ENCODE measurements around the gene MFSD6. TPM values are rescaled to one million over a fixed set of nuclear protein-coding genes. Genes with fewer than 3 reads are reported as not detected.

MFSD6 gene
- total RNA-seq, 1 donor from 2014 or later, result 35.5 TPM

GRCh38 chr2:190519975-190520767 is 112.0 kb downstream of the MFSD6 start:
- DNase-seq (ENCODE audit: low spot score in 2 of 2), result no peak
- FAIRE-seq, result no peak

- no peak for DNase-seq (ENCODE audit: low spot score in 2 of 2)
- FAIRE-seq, result no peak
These were observed 116.8 kb downstream of the MFSD6 start for GRCh38 chr2:190524928-190525327.

GRCh38 chr2:190526105-190526750 is 118.1 kb downstream of the MFSD6 start:
- FAIRE-seq (no peak), DNase-seq (ENCODE audit: low spot score in 2 of 2) (no peak)

GRCh38 chr2:190527214-190527613 is 119.1 kb downstream of the MFSD6 start:
- DNase-seq (ENCODE audit: low spot score in 2 of 2) (no peak), FAIRE-seq (no peak)

- FAIRE-seq (no peak), DNase-seq (ENCODE audit: low spot score in 2 of 2) (no peak)
These were observed 119.8 kb downstream of the MFSD6 start for GRCh38 chr2:190527918-190528317.

GRCh38 chr2:190528521-190529001 is 120.4 kb downstream of the MFSD6 start:
- no peak for DNase-seq (ENCODE audit: low spot score in 2 of 2)
- FAIRE-seq, result no peak

GRCh38 chr2:190529486-190530247 is 121.5 kb downstream of the MFSD6 start:
- DNase-seq (ENCODE audit: low spot score in 2 of 2) (no peak), FAIRE-seq (no peak)

GRCh38 chr2:190530248-190530900 is 122.2 kb downstream of the MFSD6 start:
- FAIRE-seq, result no peak
- DNase-seq (ENCODE audit: low spot score in 2 of 2), result no peak

GRCh38 chr2:190532581-190532980 is 124.4 kb downstream of the MFSD6 start:
- no peak for FAIRE-seq
- DNase-seq (ENCODE audit: low spot score in 2 of 2), result no peak

GRCh38 chr2:190533175-190533967 is 125.2 kb downstream of the MFSD6 start:
- FAIRE-seq (no peak), DNase-seq (ENCODE audit: low spot score in 2 of 2) (no peak)

- DNase-seq (ENCODE audit: low spot score in 2 of 2), result peak in 1 of 2 donors; percentile 17
- no peak for FAIRE-seq
These were observed 125.8 kb downstream of the MFSD6 start for GRCh38 chr2:190533968-190534309.

GRCh38 chr2:190534310-190535120 is 126.4 kb downstream of the MFSD6 start, which contains the start of gene NEMP2:
NEMP2 (minus strand) TSS chr2:190534722; CDS start chr2:190534655, 67 bp downstream.
- no peak for FAIRE-seq
- peak; percentile 67 to 74 for DNase-seq (ENCODE audit: low spot score in 2 of 2)

- FAIRE-seq, result no peak
These were observed 126.9 kb downstream of the MFSD6 start for GRCh38 chr2:190535121-190535439.

GRCh38 chr2:190535586-190535985 is 127.4 kb downstream of the MFSD6 start:
- no peak for DNase-seq (ENCODE audit: low spot score in 2 of 2)
- no peak for FAIRE-seq

More at GRCh38 chr2:190535121-190535439, 126.9 kb downstream of the MFSD6 start:
- DNase-seq (ENCODE audit: low spot score in 2 of 2), result no peak

- DNase-seq (ENCODE audit: low spot score in 2 of 2), result no peak
- no peak for FAIRE-seq
These were observed 129.6 kb downstream of the MFSD6 start for GRCh38 chr2:190537765-190538164.

GRCh38 chr2:190538201-190538600 is 130.0 kb downstream of the MFSD6 start:
- DNase-seq (ENCODE audit: low spot score in 2 of 2) (no peak), FAIRE-seq (no peak)

GRCh38 chr2:190540048-190540447 is 131.9 kb downstream of the MFSD6 start:
- FAIRE-seq, result no peak
- DNase-seq (ENCODE audit: low spot score in 2 of 2), result no peak

GRCh38 chr2:190545093-190545492 is 136.9 kb downstream of the MFSD6 start:
- DNase-seq (ENCODE audit: low spot score in 2 of 2), result no peak
- no peak for FAIRE-seq
